SU-DHL-6 (cell line): ENCODE results near the gene SOHLH2.

Experiments
- H2AFZ ChIP-seq: fragments of 200-600 bp; sonication (generic); 2 replicates; pipeline ENCODE4 v1.6.1; 2014; ENCODE audit warnings: low read depth, mild to moderate bottlenecking, moderate library complexity, mixed read lengths, antibody characterized with exemption, low read length; ENCODE audit not compliant: severe bottlenecking
- H3F3A ChIP-seq: fragments of 200-600 bp; shearing (Covaris generic); 2 replicates; pipeline ENCODE4 v1.6.0; 2016; ENCODE audit warnings: antibody characterized with exemption, mild to moderate bottlenecking; ENCODE audit not compliant: insufficient read depth
- H3K27ac ChIP-seq: fragments of 200-600 bp; sonication (generic); 2 replicates; pipeline ENCODE4 v1.5.1; 2016; ENCODE audit warnings: low read depth, mild to moderate bottlenecking, low read length, moderate library complexity, mixed read lengths
- H3K27me3 ChIP-seq: fragments of 200-600 bp; sonication (generic), shearing (Covaris generic); 2 replicates; pipeline ENCODE4 v1.6.0; 2014; ENCODE audit warnings: mild to moderate bottlenecking, low read length
- H3K36me3 ChIP-seq: fragments of 200-600 bp; sonication (generic); 2 replicates; pipeline ENCODE4 v1.6.1; 2014; ENCODE audit warnings: mild to moderate bottlenecking, low read length, mixed read lengths
- H3K4me2 ChIP-seq: fragments of 300-600, 200-600 bp; shearing (Covaris generic), sonication (generic); 2 replicates; pipeline ENCODE4 v1.6.0; 2014; ENCODE audit warnings: low read length, low read depth, mild to moderate bottlenecking; ENCODE audit not compliant: poor library complexity, severe bottlenecking
- H3K4me3 ChIP-seq: fragments of 200-600 bp; sonication (generic); 2 replicates; pipeline ENCODE4 v1.5.1; 2014; ENCODE audit warnings: antibody characterized with exemption, low read length, mild to moderate bottlenecking, mixed read lengths; ENCODE audit not compliant: insufficient read depth, poor library complexity, severe bottlenecking
- H3K79me2 ChIP-seq: fragments of 200-600 bp; sonication (generic); 2 replicates; pipeline ENCODE4 v1.6.1; 2014; ENCODE audit warnings: mild to moderate bottlenecking, low read length, moderate library complexity; ENCODE audit not compliant: insufficient read depth
- H3K9ac ChIP-seq: fragments of 200-600 bp; sonication (generic); 2 replicates; pipeline ENCODE4 v1.7.0; 2014; ENCODE audit warnings: mild to moderate bottlenecking, low read length
- H3K9me2 ChIP-seq: fragments of 200-600 bp; sonication (generic); replicated peaks from 2 replicates; pipeline ENCODE4 v1.6.1; 2014; ENCODE audit warnings: low read length; ENCODE audit not compliant: insufficient read depth
- H3K9me3 ChIP-seq: fragments of 200-600 bp; sonication (generic); 2 replicates; pipeline ENCODE4 v1.6.1; 2014; ENCODE audit warnings: low read length, mixed read lengths; ENCODE audit not compliant: insufficient read depth
- H4K20me1 ChIP-seq: fragments of 200-600 bp; sonication (generic); 2 replicates; pipeline ENCODE4 v1.6.1; 2014; ENCODE audit warnings: low read depth, mild to moderate bottlenecking, antibody characterized with exemption, low read length, moderate library complexity, mixed read lengths
- EZH2phosphoT487 ChIP-seq: fragments of 200-600 bp; sonication (generic), shearing (Covaris generic); conservative IDR thresholded peaks from 2 replicates; pipeline ENCODE4 v1.6.1; 2018; ENCODE audit warnings: mild to moderate bottlenecking, antibody characterized with exemption, low read length, moderate library complexity, mixed read lengths
- TF ChIP-seq, protein P1 (sequence below): fragments of 200-600 bp; sonication (generic); IDR thresholded peaks from one replicate; pipeline ENCODE4 v1.5.1; 2017; ENCODE audit warnings: antibody characterized with exemption, mild to moderate bottlenecking, low read length, moderate library complexity; ENCODE audit not compliant: insufficient read depth, poor library complexity, severe bottlenecking

Gene SOHLH2

DNA sequence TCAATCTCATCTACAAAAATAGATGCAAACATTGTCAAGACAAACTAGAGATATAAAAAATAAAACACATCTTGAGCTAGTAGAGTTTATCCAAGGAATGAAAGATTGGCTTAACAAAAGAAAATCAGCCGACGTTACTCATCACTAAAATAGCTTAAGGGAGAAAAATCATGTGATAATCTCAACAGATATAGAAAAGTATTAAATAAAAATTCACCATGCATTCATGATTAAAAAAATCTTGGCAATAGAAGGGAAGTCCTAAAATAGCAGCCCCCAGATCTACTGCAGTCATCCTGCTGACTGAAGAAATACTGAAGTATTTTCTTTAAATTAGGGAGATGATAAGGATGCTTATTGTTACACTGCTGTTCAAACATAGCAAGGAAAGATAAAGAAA lies 70.6 kb downstream of the SOHLH2 start:
- Histone ChIP-seq H3K79me2 (no peaks in the 10 kb centered on the region), H3K4me3 (no peak overlapping the region), H4K20me1 (no peaks in the 10 kb centered on the region), H3K4me2 (no peak overlapping the region), H3K9me3 (no peaks in the 10 kb centered on the region), H3K27ac (no peak overlapping the region), H3K9ac (no peak overlapping the region), H3K9me2 (no peaks in the 10 kb centered on the region), H2AFZ (no peak overlapping the region), H3F3A (no peaks in the 10 kb centered on the region), H3K36me3 (no peaks in the 10 kb centered on the region), H3K27me3 (no peaks in the 10 kb centered on the region)
- TF ChIP-seq, protein P1, sequence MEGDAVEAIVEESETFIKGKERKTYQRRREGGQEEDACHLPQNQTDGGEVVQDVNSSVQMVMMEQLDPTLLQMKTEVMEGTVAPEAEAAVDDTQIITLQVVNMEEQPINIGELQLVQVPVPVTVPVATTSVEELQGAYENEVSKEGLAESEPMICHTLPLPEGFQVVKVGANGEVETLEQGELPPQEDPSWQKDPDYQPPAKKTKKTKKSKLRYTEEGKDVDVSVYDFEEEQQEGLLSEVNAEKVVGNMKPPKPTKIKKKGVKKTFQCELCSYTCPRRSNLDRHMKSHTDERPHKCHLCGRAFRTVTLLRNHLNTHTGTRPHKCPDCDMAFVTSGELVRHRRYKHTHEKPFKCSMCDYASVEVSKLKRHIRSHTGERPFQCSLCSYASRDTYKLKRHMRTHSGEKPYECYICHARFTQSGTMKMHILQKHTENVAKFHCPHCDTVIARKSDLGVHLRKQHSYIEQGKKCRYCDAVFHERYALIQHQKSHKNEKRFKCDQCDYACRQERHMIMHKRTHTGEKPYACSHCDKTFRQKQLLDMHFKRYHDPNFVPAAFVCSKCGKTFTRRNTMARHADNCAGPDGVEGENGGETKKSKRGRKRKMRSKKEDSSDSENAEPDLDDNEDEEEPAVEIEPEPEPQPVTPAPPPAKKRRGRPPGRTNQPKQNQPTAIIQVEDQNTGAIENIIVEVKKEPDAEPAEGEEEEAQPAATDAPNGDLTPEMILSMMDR: no peak
- no peak for TF ChIP-seq EZH2phosphoT487

DNA sequence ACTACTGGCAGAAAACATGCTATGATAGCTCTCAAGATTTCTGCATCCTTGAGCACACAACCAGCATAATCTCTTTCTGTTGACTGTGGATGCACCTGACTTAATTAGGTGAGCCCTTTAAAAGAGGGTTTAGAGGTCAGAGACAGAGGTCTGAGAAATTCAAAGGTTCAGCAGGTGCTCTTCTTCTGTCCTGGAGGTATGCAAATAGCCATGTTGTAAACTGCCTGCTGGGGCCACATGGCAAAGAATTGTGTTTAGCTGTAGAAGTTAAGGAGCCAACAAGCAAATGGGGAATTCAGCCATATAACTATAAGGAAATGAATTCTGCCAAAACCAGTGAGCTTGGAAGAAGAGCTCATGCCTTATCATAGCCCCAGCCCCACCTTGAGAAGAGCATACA lies 71.6 kb downstream of the SOHLH2 start:
- Histone ChIP-seq H3K4me2 (no peak overlapping the region), H3K9me3 (no peaks in the 10 kb centered on the region), H3F3A (no peaks in the 10 kb centered on the region), H3K9ac (no peak overlapping the region), H4K20me1 (no peaks in the 10 kb centered on the region), H3K36me3 (no peaks in the 10 kb centered on the region), H3K79me2 (no peaks in the 10 kb centered on the region), H3K9me2 (no peaks in the 10 kb centered on the region), H3K27ac (no peak overlapping the region), H3K4me3 (no peak overlapping the region), H2AFZ (no peak overlapping the region), H3K27me3 (no peaks in the 10 kb centered on the region)
- TF ChIP-seq, protein P1: no peak
- TF ChIP-seq EZH2phosphoT487: no peak

DNA sequence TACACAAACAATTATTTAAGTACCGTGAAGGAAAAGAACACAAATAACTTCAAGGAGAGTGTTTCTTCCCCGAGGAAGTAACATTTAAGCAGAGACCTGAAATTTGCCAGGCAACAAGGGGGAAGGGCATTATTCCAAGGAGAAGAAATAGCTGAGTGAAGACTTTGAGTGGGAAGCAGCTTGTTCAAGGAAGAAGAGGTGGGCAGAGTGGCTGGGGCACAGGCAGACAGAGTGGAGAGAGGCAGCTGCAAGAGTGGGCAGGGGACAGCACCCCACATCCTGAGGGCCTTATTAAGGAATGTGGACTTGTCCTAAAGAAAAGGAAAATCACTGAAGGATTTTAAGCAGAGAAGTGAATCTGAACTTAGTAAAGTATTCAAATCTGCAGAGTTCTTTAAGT lies 78.5 kb downstream of the SOHLH2 start:
- no peaks in the 10 kb centered on the region for H4K20me1 ChIP-seq
- H3K27ac ChIP-seq: no peak overlapping the region
- no peak overlapping the region for H2AFZ ChIP-seq
- no peak overlapping the region for H3K4me3 ChIP-seq
- H3K79me2 ChIP-seq: no peaks in the 10 kb centered on the region
- no peak overlapping the region for H3K9ac ChIP-seq
- H3K9me3 ChIP-seq: no peaks in the 10 kb centered on the region
- H3F3A ChIP-seq: no peaks in the 10 kb centered on the region
- H3K9me2 ChIP-seq: no peaks in the 10 kb centered on the region
- H3K4me2 ChIP-seq: no peak overlapping the region
- no peaks in the 10 kb centered on the region for H3K27me3 ChIP-seq
- H3K36me3 ChIP-seq: no peaks in the 10 kb centered on the region
- TF ChIP-seq, protein P1: no peak
- no peak for TF ChIP-seq EZH2phosphoT487

DNA sequence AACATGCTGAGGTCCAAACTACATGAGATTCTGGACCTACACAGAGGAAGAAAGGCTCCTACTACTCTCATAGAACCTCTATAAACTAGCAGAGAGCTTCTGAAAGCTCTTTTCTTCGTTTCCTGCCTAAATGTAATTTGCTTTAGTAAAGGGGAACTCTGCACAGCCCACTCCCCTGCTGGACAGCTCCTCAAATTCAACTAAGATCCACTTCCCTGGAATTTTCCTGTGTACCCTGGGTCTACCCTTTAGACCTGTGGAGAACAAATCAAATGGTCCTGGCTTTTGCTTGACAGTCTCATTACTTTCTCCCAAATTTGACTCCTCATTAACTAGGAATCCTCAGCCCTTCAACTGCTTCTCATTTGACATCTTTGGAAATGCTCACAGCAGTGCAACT lies 79.7 kb downstream of the SOHLH2 start:
- no peaks in the 10 kb centered on the region for H3K36me3 ChIP-seq
- no peaks in the 10 kb centered on the region for H4K20me1 ChIP-seq
- H3K4me3 ChIP-seq: no peak overlapping the region
- no peaks in the 10 kb centered on the region for H3F3A ChIP-seq
- H3K9me3 ChIP-seq: no peaks in the 10 kb centered on the region
- H3K4me2 ChIP-seq: no peak overlapping the region
- TF ChIP-seq, protein P1: no peak
- no peak for TF ChIP-seq EZH2phosphoT487
- no peaks in the 10 kb centered on the region for H3K27me3 ChIP-seq
- H2AFZ ChIP-seq: no peak overlapping the region
- H3K79me2 ChIP-seq: no peaks in the 10 kb centered on the region
- no peak overlapping the region for H3K27ac ChIP-seq
- no peak overlapping the region for H3K9ac ChIP-seq
- H3K9me2 ChIP-seq: no peaks in the 10 kb centered on the region
